ENCODE data around the gene VTI1B. TPM values are rescaled to one million over a fixed set of nuclear protein-coding genes. Genes with fewer than 3 reads are reported as not detected.
"Not testable (repeated sequence)": the region's sequence is repeated elsewhere in the genome, so short reads cannot be mapped to it uniquely, and the experiment has no call there.

The VTI1B gene
- total RNA-seq, 1 donor from 2014 or later: 20.4 TPM

GRCh38 chr14:67619446-67620216 lies 54.8 kb downstream of the VTI1B start, which contains the start of gene ARG2:
Gene ARG2, plus strand, starts transcription at chr14:67619920. Its CDS starts 58 bp downstream, at chr14:67619978.
- Histone ChIP-seq H3K27ac (ENCODE audit: low read depth, low read length) (peak within 1 kb of the TSS; percentile 80), H3K36me3 (ENCODE audit: control insufficient read depth in 3 of 3, insufficient read depth in 3 of 3, low read length in 3 of 3) (no peaks in the 10 kb centered on the region), H3K27me3 (ENCODE audit: control insufficient read depth in 3 of 3, insufficient read depth in 3 of 3, low read length in 3 of 3) (no peaks in the 10 kb centered on the region), H3K9ac (ENCODE audit: low read depth in 1 of 3, low read length in 3 of 3) (peak within 1 kb of the TSS; percentile 70 to 81 (median 73)), H3K9me3 (ENCODE audit: control insufficient read depth in 3 of 3, low read length in 3 of 3) (no peaks in the 10 kb centered on the region), H3K4me3 (ENCODE audit: low read length in 3 of 3) (peak within 1 kb of the TSS; percentile 76 to 84 (median 82)), H3K4me1 (ENCODE audit: control insufficient read depth in 3 of 3, insufficient read depth in 3 of 3, low read length in 3 of 3) (peaks cover 25 to 34% (median 28%) of the 10 kb centered on the region in 3 donors)

DNA sequence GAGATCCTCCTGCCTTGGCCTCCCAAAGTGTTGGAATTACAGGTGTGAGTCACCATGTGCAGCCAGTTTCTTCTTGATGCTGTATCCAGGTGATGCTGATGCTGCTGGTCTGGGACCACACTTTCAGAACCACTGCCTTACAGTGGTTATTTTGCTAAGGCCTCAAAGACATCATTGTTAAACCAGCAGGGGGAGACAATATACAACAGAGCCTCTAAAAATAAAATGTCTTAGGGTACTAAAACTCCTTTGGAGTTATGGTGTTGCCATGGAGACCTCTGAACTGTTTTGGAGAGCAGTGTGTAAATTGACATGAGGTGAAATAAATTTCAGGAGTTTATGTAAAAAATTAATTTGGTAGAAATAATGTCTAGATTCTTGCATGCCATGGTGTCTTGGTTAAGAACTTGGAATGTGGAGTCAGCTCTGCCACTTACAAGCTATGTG lies 55.8 kb downstream of the VTI1B start:
- no peaks in the 10 kb centered on the region for H3K36me3 ChIP-seq (ENCODE audit: control insufficient read depth in 3 of 3, insufficient read depth in 3 of 3, low read length in 3 of 3)
- H3K4me1 ChIP-seq (ENCODE audit: control insufficient read depth in 3 of 3, insufficient read depth in 3 of 3, low read length in 3 of 3): peaks cover 25 to 31% (median 28%) of the 10 kb centered on the region in 3 donors
- no peak overlapping the region for H3K9ac ChIP-seq (ENCODE audit: low read depth in 1 of 3, low read length in 3 of 3)
- no peaks in the 10 kb centered on the region for H3K27me3 ChIP-seq (ENCODE audit: control insufficient read depth in 3 of 3, insufficient read depth in 3 of 3, low read length in 3 of 3)
- H3K9me3 ChIP-seq (ENCODE audit: control insufficient read depth in 3 of 3, low read length in 3 of 3): no peaks in the 10 kb centered on the region
- no peak overlapping the region for H3K4me3 ChIP-seq (ENCODE audit: low read length in 3 of 3)
- peak overlapping the region; percentile 80 for H3K27ac ChIP-seq (ENCODE audit: low read depth, low read length)

DNA sequence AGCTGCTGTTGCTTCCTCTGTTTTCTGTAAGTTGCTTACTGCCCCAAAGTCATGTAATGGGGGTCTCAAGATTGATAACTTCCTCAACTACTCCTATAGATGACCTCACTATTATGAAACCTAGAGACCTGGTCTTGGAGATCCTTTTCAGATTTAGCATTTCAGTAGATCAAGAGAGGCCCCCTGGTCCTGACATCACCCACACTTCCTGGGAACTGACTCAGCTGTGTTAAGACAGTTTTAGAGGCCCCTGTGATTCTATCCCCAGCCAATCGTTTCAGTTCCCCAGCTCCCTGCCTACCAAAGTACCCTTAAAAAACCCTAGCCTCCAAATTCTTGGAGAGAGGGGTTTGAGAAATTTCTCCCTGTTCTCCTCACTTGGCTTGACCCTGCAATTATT lies 63.9 kb downstream of the VTI1B start:
- Histone ChIP-seq H3K4me1 (ENCODE audit: control insufficient read depth in 3 of 3, insufficient read depth in 3 of 3, low read length in 3 of 3) (no peaks in the 10 kb centered on the region), H3K9ac (ENCODE audit: low read depth in 1 of 3, low read length in 3 of 3) (no peak overlapping the region), H3K36me3 (ENCODE audit: control insufficient read depth in 3 of 3, insufficient read depth in 3 of 3, low read length in 3 of 3) (no peaks in the 10 kb centered on the region)

GRCh38 chr14:67609642-67610310 lies 64.7 kb downstream of the VTI1B start:
- no peaks in the 10 kb centered on the region for H3K36me3 ChIP-seq (ENCODE audit: control insufficient read depth in 3 of 3, insufficient read depth in 3 of 3, low read length in 3 of 3)
- peaks cover 0 to 10% (median 3%) of the 10 kb centered on the region in 3 donors for H3K27me3 ChIP-seq (ENCODE audit: control insufficient read depth in 3 of 3, insufficient read depth in 3 of 3, low read length in 3 of 3)
- no peaks in the 10 kb centered on the region for H3K4me1 ChIP-seq (ENCODE audit: control insufficient read depth in 3 of 3, insufficient read depth in 3 of 3, low read length in 3 of 3)
- H3K4me3 ChIP-seq (ENCODE audit: low read length in 3 of 3): no peak overlapping the region
- H3K9ac ChIP-seq (ENCODE audit: low read depth in 1 of 3, low read length in 3 of 3): no peak overlapping the region
- no peak overlapping the region for H3K27ac ChIP-seq (ENCODE audit: low read depth, low read length)
- H3K9me3 ChIP-seq (ENCODE audit: control insufficient read depth in 3 of 3, low read length in 3 of 3): no peaks in the 10 kb centered on the region

More for the DNA sequence above, 63.9 kb downstream of the VTI1B start:
- H3K4me3 ChIP-seq (ENCODE audit: low read length in 3 of 3): no peak overlapping the region
- peaks cover 0 to 10% (median 3%) of the 10 kb centered on the region in 3 donors for H3K27me3 ChIP-seq (ENCODE audit: control insufficient read depth in 3 of 3, insufficient read depth in 3 of 3, low read length in 3 of 3)
- H3K27ac ChIP-seq (ENCODE audit: low read depth, low read length): no peak overlapping the region
- no peaks in the 10 kb centered on the region for H3K9me3 ChIP-seq (ENCODE audit: control insufficient read depth in 3 of 3, low read length in 3 of 3)

GRCh38 chr14:67607646-67608045 lies 66.8 kb downstream of the VTI1B start:
- Histone ChIP-seq H3K27ac (ENCODE audit: low read depth, low read length) (no peak overlapping the region), H3K36me3 (ENCODE audit: control insufficient read depth in 3 of 3, insufficient read depth in 3 of 3, low read length in 3 of 3) (no peaks in the 10 kb centered on the region), H3K9me3 (ENCODE audit: control insufficient read depth in 3 of 3, low read length in 3 of 3) (no peaks in the 10 kb centered on the region), H3K9ac (ENCODE audit: low read depth in 1 of 3, low read length in 3 of 3) (no peak overlapping the region), H3K4me1 (ENCODE audit: control insufficient read depth in 3 of 3, insufficient read depth in 3 of 3, low read length in 3 of 3) (no peaks in the 10 kb centered on the region), H3K4me3 (ENCODE audit: low read length in 3 of 3) (no peak overlapping the region), H3K27me3 (ENCODE audit: control insufficient read depth in 3 of 3, insufficient read depth in 3 of 3, low read length in 3 of 3) (peaks cover 0 to 10% (median 3%) of the 10 kb centered on the region in 3 donors)

GRCh38 chr14:67602995-67603545 lies 71.4 kb downstream of the VTI1B start:
- Histone ChIP-seq H3K4me1 (ENCODE audit: control insufficient read depth in 3 of 3, insufficient read depth in 3 of 3, low read length in 3 of 3) (peaks cover 5 to 15% (median 5%) of the 10 kb centered on the region in 3 donors), H3K27ac (ENCODE audit: low read depth, low read length) (no peak overlapping the region), H3K36me3 (ENCODE audit: control insufficient read depth in 3 of 3, insufficient read depth in 3 of 3, low read length in 3 of 3) (no peaks in the 10 kb centered on the region), H3K27me3 (ENCODE audit: control insufficient read depth in 3 of 3, insufficient read depth in 3 of 3, low read length in 3 of 3) (no peaks in the 10 kb centered on the region), H3K4me3 (ENCODE audit: low read length in 3 of 3) (no peak overlapping the region), H3K9me3 (ENCODE audit: control insufficient read depth in 3 of 3, low read length in 3 of 3) (no peaks in the 10 kb centered on the region), H3K9ac (ENCODE audit: low read depth in 1 of 3, low read length in 3 of 3) (no peak overlapping the region)

DNA sequence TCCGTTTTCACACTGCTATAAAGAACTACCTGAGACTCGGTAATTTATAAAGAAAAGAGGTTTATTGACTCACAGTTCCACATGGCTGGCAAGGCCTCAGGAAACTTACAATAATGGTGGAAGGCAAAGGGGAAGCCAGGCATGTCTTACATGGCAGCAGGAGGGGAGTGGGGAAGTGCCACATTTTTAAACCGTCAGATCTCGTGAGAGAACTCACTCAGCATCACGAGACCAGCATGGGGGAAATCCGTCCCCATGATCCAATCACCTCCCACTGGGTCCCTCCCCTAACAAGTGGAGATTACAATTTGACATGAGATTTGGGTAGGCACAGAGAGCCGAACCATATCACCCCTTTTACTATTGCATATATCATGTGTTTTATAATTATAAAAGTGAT lies 72.4 kb downstream of the VTI1B start:
- Histone ChIP-seq H3K27me3 (ENCODE audit: control insufficient read depth in 3 of 3, insufficient read depth in 3 of 3, low read length in 3 of 3) (no peaks in the 10 kb centered on the region), H3K9ac (ENCODE audit: low read depth in 1 of 3, low read length in 3 of 3) (no peak overlapping the region), H3K9me3 (ENCODE audit: control insufficient read depth in 3 of 3, low read length in 3 of 3) (no peaks in the 10 kb centered on the region), H3K4me1 (ENCODE audit: control insufficient read depth in 3 of 3, insufficient read depth in 3 of 3, low read length in 3 of 3) (peaks cover 5 to 15% (median 5%) of the 10 kb centered on the region in 3 donors), H3K27ac (ENCODE audit: low read depth, low read length) (no peak overlapping the region), H3K36me3 (ENCODE audit: control insufficient read depth in 3 of 3, insufficient read depth in 3 of 3, low read length in 3 of 3) (no peaks in the 10 kb centered on the region), H3K4me3 (ENCODE audit: low read length in 3 of 3) (no peak overlapping the region)

GRCh38 chr14:67600562-67600974 lies 73.9 kb downstream of the VTI1B start:
- H3K36me3 ChIP-seq (ENCODE audit: control insufficient read depth in 3 of 3, insufficient read depth in 3 of 3, low read length in 3 of 3); H3K9me3 ChIP-seq (ENCODE audit: control insufficient read depth in 3 of 3, low read length in 3 of 3); H3K27me3 ChIP-seq (ENCODE audit: control insufficient read depth in 3 of 3, insufficient read depth in 3 of 3, low read length in 3 of 3): not testable (repeated sequence)
- peak overlapping the region; percentile 77 for H3K27ac ChIP-seq (ENCODE audit: low read depth, low read length)
- H3K4me3 ChIP-seq (ENCODE audit: low read length in 3 of 3): peak overlapping the region; percentile 77 to 90 (median 85)
- H3K9ac ChIP-seq (ENCODE audit: low read depth in 1 of 3, low read length in 3 of 3): peak overlapping the region; percentile 48 to 91 (median 87)
- peaks cover 5 to 15% (median 5%) of the 10 kb centered on the region in 3 donors for H3K4me1 ChIP-seq (ENCODE audit: control insufficient read depth in 3 of 3, insufficient read depth in 3 of 3, low read length in 3 of 3)

DNA sequence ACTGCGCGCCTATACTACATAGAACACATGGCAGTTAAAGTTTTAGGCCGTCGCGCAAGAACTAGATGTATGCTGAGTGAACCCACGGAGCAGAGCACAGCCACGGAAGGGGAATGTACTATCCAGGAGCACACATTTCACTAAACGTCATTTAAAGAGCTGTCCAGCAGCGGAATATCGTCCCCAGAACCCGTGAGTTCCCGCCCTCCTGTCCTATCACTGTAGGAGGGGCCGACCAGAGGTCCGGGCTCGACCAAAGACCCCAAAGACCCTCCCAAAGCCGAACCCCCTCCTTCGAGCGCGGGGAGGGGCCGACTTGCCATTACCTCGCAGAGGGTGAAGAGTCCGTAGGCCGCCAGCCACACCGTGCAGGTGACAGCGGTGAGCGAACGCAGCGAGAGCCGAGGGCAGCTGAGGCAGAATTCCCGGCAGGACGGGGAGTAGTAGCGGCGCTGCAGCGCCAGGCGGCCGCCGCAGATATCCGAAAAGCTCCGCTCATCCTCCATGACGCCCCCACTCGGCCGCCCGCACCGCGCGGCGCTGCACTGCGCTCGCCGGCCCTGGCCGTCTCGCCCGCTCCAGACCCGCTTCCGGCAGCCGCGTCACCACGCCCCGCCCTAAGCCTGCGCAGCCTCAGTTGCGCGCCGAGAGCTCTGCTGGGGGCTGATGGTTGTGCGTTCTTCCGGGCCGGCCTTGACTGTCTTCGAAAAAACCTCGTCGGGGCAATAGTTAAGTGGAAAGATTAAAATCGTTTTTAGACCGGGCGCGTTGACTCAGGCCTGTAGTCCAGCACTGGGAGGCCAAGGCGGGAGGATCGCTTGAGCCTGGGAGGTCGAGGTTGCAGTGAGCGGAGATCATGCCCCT lies 74.5 kb downstream of the VTI1B start, which contains the start of gene PIGH:
Gene PIGH (minus strand): TSS at position 571 of the 864 bp plus-strand sequence. CDS start 65 bp downstream, at position 506.
- Histone ChIP-seq H3K27ac (ENCODE audit: low read depth, low read length) (peak within 1 kb of the TSS; percentile 77), H3K9me3 (ENCODE audit: control insufficient read depth in 3 of 3, low read length in 3 of 3) (no peaks in the 10 kb centered on the region)

More for the DNA sequence above, 74.5 kb downstream of the VTI1B start, which contains the start of gene PIGH:
- no peaks in the 10 kb centered on the region for H3K27me3 ChIP-seq (ENCODE audit: control insufficient read depth in 3 of 3, insufficient read depth in 3 of 3, low read length in 3 of 3)
- peaks cover 0 to 3% (median 1%) of the 10 kb centered on the region in 3 donors for H3K36me3 ChIP-seq (ENCODE audit: control insufficient read depth in 3 of 3, insufficient read depth in 3 of 3, low read length in 3 of 3)
- H3K9ac ChIP-seq (ENCODE audit: low read depth in 1 of 3, low read length in 3 of 3): peak within 1 kb of the TSS; percentile 87 to 91 (median 88)
- peaks cover 5 to 15% (median 5%) of the 10 kb centered on the region in 3 donors for H3K4me1 ChIP-seq (ENCODE audit: control insufficient read depth in 3 of 3, insufficient read depth in 3 of 3, low read length in 3 of 3)
- H3K4me3 ChIP-seq (ENCODE audit: low read length in 3 of 3): peak within 1 kb of the TSS; percentile 77 to 90 (median 85)

Measured in skeletal muscle tissue (tissue), 4 donors.